GM21447 (cell line): ENCODE data around the gene PREX1.

Experiments used
- ATAC-seq: cut with Tn5 transposase; IDR thresholded peaks from one replicate; pipeline ENCODE4 v1.9.1; 2021; ENCODE audit not compliant: unreplicated experiment

The PREX1 gene

GRCh38 chr20:48597521-48598302, 230.1 kb downstream of the PREX1 start:
- no peak for ATAC-seq

- ATAC-seq, result no peak
These were observed 231.4 kb downstream of the PREX1 start for GRCh38 chr20:48596334-48596898.

GRCh38 chr20:48595495-48596333, 232.1 kb downstream of the PREX1 start:
- ATAC-seq, result no peak

GRCh38 chr20:48594533-48594932, 233.3 kb downstream of the PREX1 start:
- no peak for ATAC-seq

GRCh38 chr20:48592107-48592940, 235.5 kb downstream of the PREX1 start:
- ATAC-seq, result no peak

- no peak for ATAC-seq
These were observed 241.1 kb downstream of the PREX1 start for GRCh38 chr20:48586730-48587129.

- no peak for ATAC-seq
These were observed 242.5 kb downstream of the PREX1 start for GRCh38 chr20:48585061-48585870.

- no peak for ATAC-seq
These were observed 243.3 kb downstream of the PREX1 start for GRCh38 chr20:48584391-48585060.

- ATAC-seq, result no peak
These were observed 244.0 kb downstream of the PREX1 start for GRCh38 chr20:48583801-48584200.

GRCh38 chr20:48583171-48583570, 244.6 kb downstream of the PREX1 start:
- no peak for ATAC-seq

- ATAC-seq, result no peak
These were observed 245.2 kb downstream of the PREX1 start for GRCh38 chr20:48582673-48582985.

GRCh38 chr20:48581167-48581566, 246.6 kb downstream of the PREX1 start:
- ATAC-seq, result no peak

GRCh38 chr20:48578397-48579098, 249.3 kb downstream of the PREX1 start:
- ATAC-seq, result no peak

GRCh38 chr20:48577557-48577956, 250.2 kb downstream of the PREX1 start:
- no peak for ATAC-seq

GRCh38 chr20:48574383-48574782, 253.4 kb downstream of the PREX1 start:
- ATAC-seq, result no peak
